CD14-positive monocyte (primary cell): ENCODE results near the gene ITGB3. TPM values are rescaled to one million over a fixed set of nuclear protein-coding genes. Genes with fewer than 3 reads are reported as not detected.
"Not testable (repeated sequence)": the region's sequence is repeated elsewhere in the genome, so short reads cannot be mapped to it uniquely, and the experiment has no call there.

Source experiments
- DNase-seq, 3 donors: peaks; one replicate each; pipeline ENCODE4 v3.0.0-alpha.2; 2011 to 2022
- H2AFZ ChIP-seq: 2 replicates; pipeline ENCODE4 v1.6.0; 2012; ENCODE audit warnings: mild to moderate bottlenecking, low read depth, low read length, inconsistent platforms; ENCODE audit not compliant: insufficient read depth, poor library complexity, severe bottlenecking
- H3K27ac ChIP-seq, 2 donors: 1 replicate in 1 of 2; 2 replicates in 1 of 2; pipeline ENCODE4 v1.5.1; 2012 to 2013; ENCODE audit warnings: low read length in 2 of 2, control low read depth in 1 of 2, inconsistent platforms in 1 of 2, low read depth in 1 of 2, mild to moderate bottlenecking in 1 of 2
- H3K27me3 ChIP-seq, 2 donors: one replicate each; pipeline versions ENCODE4 v1.6.0 to v1.6.1; 2011 to 2013; ENCODE audit warnings: low read length in 2 of 2; ENCODE audit not compliant: control insufficient read depth in 2 of 2, insufficient read depth in 2 of 2
- H3K36me3 ChIP-seq, 2 donors: replicated peaks in 1 of 2; 1 replicate in 1 of 2; 2 replicates in 1 of 2; pipeline versions ENCODE4 v1.5.1 to v1.6.1; 2012 to 2013; ENCODE audit warnings: low read length in 2 of 2, control low read depth in 1 of 2, inconsistent platforms in 1 of 2, mild to moderate bottlenecking in 1 of 2; ENCODE audit not compliant: insufficient read depth in 2 of 2, control insufficient read depth in 1 of 2
- H3K4me1 ChIP-seq, 2 donors: 1 replicate in 1 of 2; 2 replicates in 1 of 2; pipeline versions ENCODE4 v1.5.1 to v1.6.1; 2012 to 2013; ENCODE audit warnings: low read length in 2 of 2, control low read depth in 1 of 2, inconsistent platforms in 1 of 2, mild to moderate bottlenecking in 1 of 2, moderate library complexity in 1 of 2; ENCODE audit not compliant: insufficient read depth in 2 of 2, control insufficient read depth in 1 of 2
- H3K4me2 ChIP-seq: replicated peaks from 2 replicates; pipeline ENCODE3; 2012; ENCODE audit warnings: low read length, moderate library complexity, mild to moderate bottlenecking; ENCODE audit not compliant: poor library complexity, severe bottlenecking; ENCODE audit errors: extremely low read depth
- H3K4me3 ChIP-seq, 3 experiments: fragments of 200-600 bp in 1 of 3; sonication (generic) in 1 of 3; replicated peaks in 1 of 3; 1 replicate in 2 of 3; 2 replicates in 1 of 3; pipeline ENCODE4 v1.5.1; 2011 to 2013; ENCODE audit warnings: low read length in 3 of 3, mild to moderate bottlenecking in 3 of 3, control low read depth in 2 of 3, low read depth in 2 of 3, inconsistent platforms in 1 of 3, moderate library complexity in 1 of 3
- H3K79me2 ChIP-seq: 2 replicates; pipeline ENCODE4 v1.6.0; 2012; ENCODE audit warnings: mild to moderate bottlenecking, control low read depth, inconsistent platforms, low read length, moderate library complexity; ENCODE audit not compliant: insufficient read depth
- H3K9ac ChIP-seq: 2 replicates; pipeline ENCODE4 v1.6.0; 2017; ENCODE audit warnings: low read length, mild to moderate bottlenecking; ENCODE audit not compliant: insufficient read depth, poor library complexity, severe bottlenecking
- H3K9me3 ChIP-seq, 2 donors: replicated peaks in 1 of 2; 1 replicate in 1 of 2; 2 replicates in 1 of 2; pipeline versions ENCODE4 v1.5.1 to v1.6.1; 2012 to 2013; ENCODE audit warnings: low read length in 2 of 2, control low read depth in 1 of 2; ENCODE audit not compliant: control insufficient read depth in 1 of 2, insufficient read depth in 1 of 2
- H4K20me1 ChIP-seq: 2 replicates; pipeline ENCODE4 v1.6.0; 2012; ENCODE audit warnings: mild to moderate bottlenecking, low read length, control low read depth, moderate library complexity; ENCODE audit not compliant: insufficient read depth
- H3K27ac Mint-ChIP-seq, 7 donors: one replicate each; pipeline ENCODE4 v1.8.0; 2020; ENCODE audit warnings: mild to moderate bottlenecking in 7 of 7, mixed read lengths in 7 of 7, moderate library complexity in 6 of 7, inconsistent platforms in 2 of 7
- H3K27me3 Mint-ChIP-seq, 3 donors: one replicate each; pipeline ENCODE4 v1.8.0; 2021 to 2022; ENCODE audit warnings: low read depth in 3 of 3, mild to moderate bottlenecking in 3 of 3, mixed read lengths in 3 of 3, moderate library complexity in 3 of 3, inconsistent platforms in 1 of 3
- H3K36me3 Mint-ChIP-seq, 2 donors: one replicate each; pipeline ENCODE4 v1.8.0; 2020; ENCODE audit warnings: mixed read lengths in 2 of 2, inconsistent platforms in 1 of 2, mild to moderate bottlenecking in 1 of 2
- H3K4me1 Mint-ChIP-seq: one replicate; pipeline ENCODE4 v1.8.0; 2020; ENCODE audit warnings: mild to moderate bottlenecking, mixed read lengths
- H3K4me3 Mint-ChIP-seq, 2 donors: one replicate each; pipeline ENCODE4 v1.8.0; 2020; ENCODE audit warnings: mild to moderate bottlenecking in 2 of 2, mixed read lengths in 2 of 2, moderate library complexity in 1 of 2
- H3K9me3 Mint-ChIP-seq, 7 donors: one replicate each; pipeline ENCODE4 v1.8.0; 2020 to 2022; ENCODE audit warnings: mixed read lengths in 7 of 7, mild to moderate bottlenecking in 6 of 7, moderate library complexity in 6 of 7, inconsistent platforms in 2 of 7
- CTCF ChIP-seq: fragments of 200-600 bp; IDR thresholded peaks from one replicate; pipeline ENCODE4 v1.8.0; 2022; ENCODE audit warnings: antibody characterized with exemption, mild to moderate bottlenecking
- WGBS: methylation state at CpG from one replicate; pipeline ENCODE4 v1.1.5; 2013; ENCODE audit warnings: missing lambda C conversion rate; ENCODE audit not compliant: insufficient coverage; 5-methylcytosine and 5-hydroxymethylcytosine counted together
- intact Hi-C, 2 donors: fragments of 100-400 bp; cut with micrococcal nuclease; formaldehyde crosslinking; loops; one replicate each; pipeline versions ENCODE4 v1.15.0 to v1.15.1; 2023
- polyA plus RNA-seq, 3 donors: library from polyadenylated mRNA; depleted of rRNA in 1 of 3; unstranded in 2 of 3; stranded (reverse) in 1 of 3; fragments of 300-500 nt in 2 of 3; fragments of >200 nt in 1 of 3; fragmentation: Illumina TruSeq in 2 of 3; gene quantifications; 1 replicate in 2 of 3; 2 replicates in 1 of 3; pipeline ENCODE4 v1.2.3, GENCODE V29; 2012 to 2021

ITGB3 gene
- polyA plus RNA-seq, 3 donors = 0.01 to 1.6 (median 1.3) TPM

- intact Hi-C loops = no loop called here
Measured at GRCh38 chr17:47213540-47213939, 40.1 kb upstream of the ITGB3 start.

GRCh38 chr17:47214931-47215330 lies 38.7 kb upstream of the ITGB3 start:
- no peaks in the 10 kb centered on the region for H4K20me1 ChIP-seq
- H3K27me3 ChIP-seq = no peaks in the 10 kb centered on the region
- no peak overlapping the region for H3K9ac ChIP-seq
- no peaks in the 10 kb centered on the region for H3K36me3 Mint-ChIP-seq
- H3K79me2 ChIP-seq = no peaks in the 10 kb centered on the region
- DNase-seq = no peak
- H3K4me2 ChIP-seq = no peak overlapping the region
- H3K27ac Mint-ChIP-seq = no peak overlapping the region
- H3K4me1 ChIP-seq = no peaks in the 10 kb centered on the region
- H3K36me3 ChIP-seq = no peaks in the 10 kb centered on the region
- no peak overlapping the region for H3K4me3 ChIP-seq
- peaks cover 10% of the 10 kb centered on the region for H3K4me1 Mint-ChIP-seq
- H3K9me3 Mint-ChIP-seq = peaks cover 0 to 2% (median 0%) of the 10 kb centered on the region in 7 donors
- H3K27ac ChIP-seq = no peak overlapping the region
- no peak for TF ChIP-seq CTCF
- no peak overlapping the region for H3K4me3 Mint-ChIP-seq
- H3K27me3 Mint-ChIP-seq = peaks cover 9 to 13% (median 11%) of the 10 kb centered on the region in 3 donors
- H2AFZ ChIP-seq = no peak overlapping the region
- intact Hi-C loops = no loop called here
- WGBS = no CpG with 5 or more reads among the region's 3 CpGs
- no peaks in the 10 kb centered on the region for H3K9me3 ChIP-seq

More at GRCh38 chr17:47213540-47213939, 40.1 kb upstream of the ITGB3 start:
- H3K9me3 Mint-ChIP-seq = peaks cover 0 to 2% (median 0%) of the 10 kb centered on the region in 7 donors
- no peak for DNase-seq
- H3K4me1 Mint-ChIP-seq = peaks cover 5% of the 10 kb centered on the region
- no peak for TF ChIP-seq CTCF
- H3K9me3 ChIP-seq = no peaks in the 10 kb centered on the region
- no peak overlapping the region for H3K9ac ChIP-seq
- no peak overlapping the region for H2AFZ ChIP-seq
- peaks cover 7 to 15% (median 14%) of the 10 kb centered on the region in 3 donors for H3K27me3 Mint-ChIP-seq
- no peaks in the 10 kb centered on the region for H3K36me3 ChIP-seq
- H3K79me2 ChIP-seq = no peaks in the 10 kb centered on the region
- no peak overlapping the region for H3K4me3 ChIP-seq
- no peaks in the 10 kb centered on the region for H3K36me3 Mint-ChIP-seq
- H3K27ac ChIP-seq = no peak overlapping the region
- no peak overlapping the region for H3K4me3 Mint-ChIP-seq
- no peak overlapping the region for H3K27ac Mint-ChIP-seq
- 43% methylated on average over 2 of the region's 4 CpGs for WGBS
- no peak overlapping the region for H3K4me2 ChIP-seq
- no peaks in the 10 kb centered on the region for H3K27me3 ChIP-seq
- H4K20me1 ChIP-seq = no peaks in the 10 kb centered on the region
- no peaks in the 10 kb centered on the region for H3K4me1 ChIP-seq

- H3K4me1 Mint-ChIP-seq = peaks cover 12% of the 10 kb centered on the region
- WGBS = 80% methylated on average over 2 of the region's 4 CpGs
- H3K4me2 ChIP-seq, H3K36me3 ChIP-seq, H3K27ac Mint-ChIP-seq, H3K36me3 Mint-ChIP-seq, H3K79me2 ChIP-seq, H2AFZ ChIP-seq, H3K9ac ChIP-seq, H3K4me3 ChIP-seq, intact Hi-C loops, H3K4me1 ChIP-seq, H4K20me1 ChIP-seq, DNase-seq, H3K4me3 Mint-ChIP-seq, H3K9me3 ChIP-seq, H3K27ac ChIP-seq, H3K9me3 Mint-ChIP-seq: not testable (repeated sequence)
- H3K27me3 ChIP-seq = peaks cover 4 to 10% of the 10 kb centered on the region in 2 donors
- peaks cover 15 to 26% (median 23%) of the 10 kb centered on the region in 3 donors for H3K27me3 Mint-ChIP-seq
Measured at GRCh38 chr17:47216821-47217220, 36.8 kb upstream of the ITGB3 start.
